WTC11 (cell line): ENCODE measurements around the gene CSTF1. TPM values are rescaled to one million over a fixed set of nuclear protein-coding genes. Genes with fewer than 3 reads are reported as not detected.
"Not testable (repeated sequence)": the region's sequence is repeated elsewhere in the genome, so short reads cannot be mapped to it uniquely, and the experiment has no call there.

Source experiments
- ATAC-seq: fragments of 200-7000 bp; cut with Tn5 transposase; 2 replicates; pipeline ENCODE4 v1.10.0; 2021; ENCODE audit warnings: mild to moderate bottlenecking, moderate library complexity
- CTCF ChIA-PET: fragments of 300-600 bp; sonication (Branson Sonifier 250); formaldehyde crosslinking; loops from one replicate; lab custom pipeline; 2021; ENCODE audit warnings: antibody characterized with exemption; lab: Charles Lee
- POLR2A ChIA-PET: fragments of 350-600 bp; sonication (Branson Sonifier 250); formaldehyde crosslinking; loops from one replicate; lab custom pipeline; 2021; ENCODE audit warnings: antibody characterized with exemption; lab: Charles Lee
- DNase-seq: peaks from one replicate; pipeline ENCODE4 v3.0.0; 2021; ENCODE audit warnings: low spot score
- H3K27ac Mint-ChIP-seq: 2 replicates; pipeline ENCODE4 v1.8.0; 2021; ENCODE audit warnings: mixed read lengths
- H3K27me3 Mint-ChIP-seq: 2 replicates; pipeline ENCODE4 v1.8.0; 2021; ENCODE audit warnings: low read depth, mild to moderate bottlenecking, moderate library complexity, mixed read lengths
- H3K36me3 Mint-ChIP-seq: 2 replicates; pipeline ENCODE4 v1.8.0; 2021; ENCODE audit warnings: mixed read lengths
- H3K4me1 Mint-ChIP-seq: 2 replicates; pipeline ENCODE4 v1.8.0; 2022; ENCODE audit warnings: mixed read lengths
- H3K4me3 Mint-ChIP-seq: 2 replicates; pipeline ENCODE4 v1.8.0; 2021; ENCODE audit warnings: mild to moderate bottlenecking, moderate library complexity, mixed read lengths
- H3K9me3 Mint-ChIP-seq: 2 replicates; pipeline ENCODE4 v1.8.0; 2021; ENCODE audit warnings: mixed read lengths
- AFF4 ChIP-seq: sonication (generic); formaldehyde crosslinking; IDR thresholded peaks from 2 replicates; pipeline ENCODE4 v1.8.1; 2023; ENCODE audit warnings: mild to moderate bottlenecking, missing genetic modification reagents, borderline replicate concordance
- ARID4B ChIP-seq: sonication (generic); formaldehyde crosslinking; IDR thresholded peaks from 2 replicates; pipeline ENCODE4 v1.8.0; 2023; ENCODE audit warnings: missing genetic modification reagents, mild to moderate bottlenecking, borderline replicate concordance
- ATF3 ChIP-seq: sonication (generic); formaldehyde crosslinking; conservative IDR thresholded peaks from 2 replicates; pipeline ENCODE4 v1.8.1; 2022; ENCODE audit warnings: mild to moderate bottlenecking, missing genetic modification reagents
- CREB1 ChIP-seq: sonication (generic); formaldehyde crosslinking; IDR thresholded peaks from 2 replicates; pipeline ENCODE4 v1.8.0; 2023; ENCODE audit warnings: mild to moderate bottlenecking, missing genetic modification reagents
- CREM ChIP-seq: sonication (generic); formaldehyde crosslinking; IDR thresholded peaks from 2 replicates; pipeline ENCODE4 v1.8.1; 2022; ENCODE audit warnings: mild to moderate bottlenecking, missing genetic modification reagents, moderate library complexity
- EMX1 ChIP-seq: fragments of 250-450 bp; sonication (Bioruptor Pico); IDR thresholded peaks from 2 replicates; pipeline ENCODE4 v1.8.0; 2021; ENCODE audit warnings: mild to moderate bottlenecking
- FOXK1 ChIP-seq: sonication (generic); formaldehyde crosslinking; IDR thresholded peaks from 2 replicates; pipeline ENCODE4 v1.8.0; 2022; ENCODE audit warnings: mild to moderate bottlenecking, moderate library complexity, missing genetic modification reagents
- MAX ChIP-seq: sonication (generic); formaldehyde crosslinking; IDR thresholded peaks from 2 replicates; pipeline ENCODE4 v1.8.0; 2022; ENCODE audit warnings: mild to moderate bottlenecking, missing genetic modification reagents
- MXD4 ChIP-seq: fragments of 250-450 bp; sonication (Bioruptor Pico); IDR thresholded peaks from 2 replicates; pipeline ENCODE4 v1.8.0; 2021; ENCODE audit warnings: mild to moderate bottlenecking, moderate library complexity, borderline replicate concordance
- NFYB ChIP-seq: sonication (generic); formaldehyde crosslinking; conservative IDR thresholded peaks from 2 replicates; pipeline ENCODE4 v1.8.0; 2022; ENCODE audit warnings: low read depth, missing genetic modification reagents
- NR2C2 ChIP-seq: sonication (generic); formaldehyde crosslinking; IDR thresholded peaks from 2 replicates; pipeline ENCODE4 v1.8.0; 2022; ENCODE audit warnings: mild to moderate bottlenecking, missing genetic modification reagents
- PRRX2 ChIP-seq: fragments of 250-450 bp; sonication (Bioruptor Pico); IDR thresholded peaks from 2 replicates; pipeline ENCODE4 v1.8.0; 2021; ENCODE audit warnings: mild to moderate bottlenecking
- RELA ChIP-seq: sonication (generic); formaldehyde crosslinking; IDR thresholded peaks from 2 replicates; pipeline ENCODE4 v1.8.1; 2022; ENCODE audit warnings: missing genetic modification reagents, mild to moderate bottlenecking, borderline replicate concordance
- SMAD3 ChIP-seq: sonication (generic); formaldehyde crosslinking; IDR thresholded peaks from 2 replicates; pipeline ENCODE4 v1.8.0; 2022; ENCODE audit warnings: missing genetic modification reagents, mild to moderate bottlenecking, borderline replicate concordance
- ZBTB21 ChIP-seq: sonication (generic); formaldehyde crosslinking; IDR thresholded peaks from 2 replicates; pipeline ENCODE4 v1.8.1; 2023; ENCODE audit warnings: mild to moderate bottlenecking, missing genetic modification reagents, borderline replicate concordance
- ZNF138 ChIP-seq: sonication (generic); formaldehyde crosslinking; conservative IDR thresholded peaks from 2 replicates; pipeline ENCODE4 v1.8.1; 2022; ENCODE audit warnings: mild to moderate bottlenecking, moderate library complexity, missing genetic modification reagents
- ZNF263 ChIP-seq: sonication (generic); formaldehyde crosslinking; IDR thresholded peaks from 2 replicates; pipeline ENCODE4 v1.8.1; 2022; ENCODE audit warnings: low read depth, mild to moderate bottlenecking, moderate library complexity, missing genetic modification reagents
- ZNF396 ChIP-seq: fragments of 250-450 bp; sonication (Bioruptor Pico); IDR thresholded peaks from 2 replicates; pipeline ENCODE4 v1.8.0; 2021; ENCODE audit warnings: mild to moderate bottlenecking, moderate library complexity, borderline replicate concordance
- ZNF671 ChIP-seq: fragments of 250-450 bp; sonication (Bioruptor Pico); IDR thresholded peaks from 2 replicates; pipeline ENCODE4 v1.8.0; 2021; ENCODE audit warnings: mild to moderate bottlenecking
- ZSCAN18 ChIP-seq: fragments of 250-450 bp; sonication (Bioruptor Pico); IDR thresholded peaks from 2 replicates; pipeline ENCODE4 v2.1.2; 2022; ENCODE audit warnings: mild to moderate bottlenecking, moderate library complexity
- total RNA-seq: library from RNA; stranded (reverse); gene quantifications from 3 replicates; pipeline ENCODE4 v1.2.3, GENCODE V29; 2021

Gene CSTF1
- total RNA-seq, 1 experiment from 2014 or later: 58.5 TPM

- no peak for TF ChIP-seq SMAD3 (CRISPR knock-in tag)
- TF ChIP-seq CREM (CRISPR knock-in tag): no peak
- no peak for TF ChIP-seq ATF3 (CRISPR knock-in tag)
- TF ChIP-seq ZNF263 (CRISPR knock-in tag): no peak
These were observed 17.5 kb downstream of the CSTF1 start (continued) for GRCh38 chr20:56409956-56410355.

- H3K4me1 Mint-ChIP-seq, DNase-seq, H3K27me3 Mint-ChIP-seq, H3K9me3 Mint-ChIP-seq, CTCF ChIA-PET, H3K27ac Mint-ChIP-seq, ATAC-seq, H3K4me3 Mint-ChIP-seq: not testable (repeated sequence)
- peaks cover 23% of the 10 kb centered on the region for H3K36me3 Mint-ChIP-seq
- POLR2A ChIA-PET: interaction anchor here (0.6 kb wide), 1 partner anchor 18 kb away, joined by 5 read pairs; no protein-coding TSS in a partner anchor
These were observed 18.8 kb downstream of the CSTF1 start for GRCh38 chr20:56411287-56411686.

- no peak within 1 kb of the TSS for H3K4me3 Mint-ChIP-seq
- no peaks in the 10 kb centered on the region for H3K27me3 Mint-ChIP-seq
- POLR2A ChIA-PET: interaction anchor here (0.6 kb wide), 1 partner anchor 17 kb away, joined by 5 read pairs; no protein-coding TSS in a partner anchor
- H3K9me3 Mint-ChIP-seq: no peaks in the 10 kb centered on the region
- TF ChIP-seq FOXK1 (CRISPR knock-in tag) (no peak), ARID4B (CRISPR knock-in tag) (no peak), PRRX2 (CRISPR knock-in tag) (no peak), NFYB (CRISPR knock-in tag) (no peak)
- TF ChIP-seq, all 79 proteins: peak for 0
- no peak for ATAC-seq
- Mint-ChIP-seq H3K27ac (no peak within 1 kb of the TSS), H3K36me3 (peaks cover 17% of the 10 kb centered on the region), H3K4me1 (no peaks in the 10 kb centered on the region)
- no peak for DNase-seq
- CTCF ChIA-PET: no interaction called here
These were observed 19.5 kb downstream of the CSTF1 start, which contains the start of gene CASS4 for GRCh38 chr20:56411759-56412472. Gene CASS4, plus strand, starts transcription at chr20:56412260. Its CDS starts 199 bp downstream, at chr20:56412459.

- no peak for DNase-seq
- H3K36me3 Mint-ChIP-seq: peaks cover 12% of the 10 kb centered on the region
- POLR2A ChIA-PET: no interaction called here
- no peak for TF ChIP-seq ZSCAN18 (CRISPR knock-in tag)
- no peak for TF ChIP-seq CREB1 (CRISPR knock-in tag)
- no peak for TF ChIP-seq NR2C2
- no peak for TF ChIP-seq ATF3 (CRISPR knock-in tag)
- no peak for TF ChIP-seq ZNF671
- TF ChIP-seq ZNF138 (CRISPR knock-in tag): no peak
- no peak for TF ChIP-seq EMX1 (CRISPR knock-in tag)
- no peak for TF ChIP-seq CREM (CRISPR knock-in tag)
- no peak for TF ChIP-seq MXD4 (CRISPR knock-in tag)
- no peak for TF ChIP-seq ZNF396 (CRISPR knock-in tag)
- no peak for TF ChIP-seq AFF4 (CRISPR knock-in tag)
- TF ChIP-seq RELA (CRISPR knock-in tag): no peak
- no peak for TF ChIP-seq MAX (CRISPR knock-in tag)
- no peak for TF ChIP-seq ZBTB21 (CRISPR knock-in tag)
- H3K4me1 Mint-ChIP-seq: no peaks in the 10 kb centered on the region
- H3K27me3 Mint-ChIP-seq: no peaks in the 10 kb centered on the region
- no peak for ATAC-seq
- H3K4me3 Mint-ChIP-seq: no peak overlapping the region
- no peaks in the 10 kb centered on the region for H3K9me3 Mint-ChIP-seq
- CTCF ChIA-PET: no interaction called here
- no peak overlapping the region for H3K27ac Mint-ChIP-seq
These were observed 20.0 kb downstream of the CSTF1 start for GRCh38 chr20:56412473-56412790.
